ENCODE results near the gene BICD2.

BICD2 gene

DNA sequence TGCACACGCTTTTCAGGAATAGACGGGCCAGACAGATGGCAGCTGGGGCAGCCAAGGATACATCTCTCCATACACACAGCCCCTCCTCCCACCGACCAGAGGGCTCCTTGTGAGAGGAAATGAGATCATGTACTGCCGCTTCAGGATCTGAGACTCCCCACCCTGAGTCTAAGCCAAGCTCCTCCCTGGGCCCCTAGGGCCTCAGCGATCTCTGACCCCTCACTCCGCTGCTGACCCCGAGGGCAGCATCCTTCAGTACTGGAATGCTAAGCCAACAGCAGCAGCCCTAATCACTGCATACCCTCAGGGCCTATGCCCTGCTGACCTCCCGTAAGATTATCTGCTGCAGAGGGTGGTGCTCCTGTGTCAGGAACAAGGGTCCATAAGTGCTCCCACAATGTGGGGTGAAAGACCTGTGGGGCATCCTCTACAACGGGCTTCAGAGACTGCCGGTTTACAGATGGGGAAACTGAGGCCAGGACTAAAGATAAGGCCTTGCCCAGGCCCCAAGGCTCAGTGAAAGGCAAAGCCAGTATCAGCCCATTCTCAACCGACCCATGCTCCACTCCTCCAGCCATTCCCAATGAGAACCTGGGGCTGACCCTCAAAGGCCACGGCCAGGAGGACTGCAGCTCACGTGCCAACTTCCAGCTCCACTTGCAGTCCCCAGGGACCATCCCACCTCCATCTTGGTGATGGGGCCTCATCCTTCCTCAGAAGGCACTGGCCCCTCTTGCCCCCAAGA lies 37.5 kb downstream of the BICD2 start:
- DNase-seq = peak; percentile 81 to 94

GRCh38 chr9:92726348-92726747 lies 38.3 kb downstream of the BICD2 start:
- DNase-seq = no peak

GRCh38 chr9:92725766-92726165 lies 38.9 kb downstream of the BICD2 start:
- no peak for DNase-seq

DNA sequence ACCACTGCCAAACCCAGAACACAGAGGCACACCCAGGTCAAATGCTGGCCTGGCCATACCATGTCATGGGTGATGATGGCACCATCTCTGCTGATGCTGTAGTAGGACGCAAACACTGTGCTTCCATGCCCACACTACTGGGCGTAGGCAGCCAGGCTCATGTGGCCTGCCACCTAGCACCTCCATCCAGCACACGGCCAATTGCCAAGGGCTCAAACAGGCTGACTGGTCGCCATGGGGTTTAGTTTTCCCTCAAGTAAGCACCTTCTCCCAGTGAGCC lies 39.4 kb downstream of the BICD2 start:
- no peak for DNase-seq

DNA sequence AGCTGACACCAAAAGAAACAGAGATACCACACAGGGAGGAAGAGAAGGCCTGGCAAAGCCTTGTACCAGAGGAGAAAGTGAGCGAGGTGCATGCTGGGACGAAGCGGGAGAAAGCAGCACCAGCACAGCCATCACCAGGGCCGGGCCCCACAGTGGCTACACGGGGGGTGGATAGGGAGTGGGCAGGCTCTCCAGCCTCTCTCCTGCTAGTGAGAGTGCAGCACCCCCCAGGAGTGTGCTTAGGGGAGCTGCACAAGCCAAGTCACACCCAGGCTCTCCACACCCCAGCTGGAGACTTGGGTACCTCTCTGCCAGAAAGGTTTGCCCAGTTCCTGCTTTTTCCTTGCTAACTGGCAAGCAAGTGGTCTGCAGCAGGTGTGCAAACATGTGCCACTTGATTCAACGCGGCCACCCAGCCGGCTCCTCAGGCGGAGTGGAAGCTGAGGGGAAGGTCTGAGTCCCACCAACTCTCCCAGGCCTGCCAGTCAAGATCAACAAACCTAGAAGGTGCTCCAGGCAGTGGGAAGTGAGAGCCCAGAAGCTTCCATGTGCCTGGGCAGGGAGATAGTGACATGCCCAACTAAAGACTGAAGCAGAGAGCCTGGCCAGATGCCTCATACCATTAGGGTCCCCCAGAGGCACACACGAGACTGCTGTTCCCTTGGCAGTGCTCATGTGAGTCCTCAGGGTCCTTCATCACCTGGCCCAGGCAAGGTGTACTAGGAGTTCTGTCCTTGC lies 39.9 kb downstream of the BICD2 start:
- DNase-seq = peak in 1 of 2 experiments; percentile 20

- no peak for DNase-seq
Observed at GRCh38 chr9:92723801-92724323, 40.8 kb downstream of the BICD2 start.

GRCh38 chr9:92723299-92723625 lies 41.4 kb downstream of the BICD2 start:
- no peak for DNase-seq

DNA sequence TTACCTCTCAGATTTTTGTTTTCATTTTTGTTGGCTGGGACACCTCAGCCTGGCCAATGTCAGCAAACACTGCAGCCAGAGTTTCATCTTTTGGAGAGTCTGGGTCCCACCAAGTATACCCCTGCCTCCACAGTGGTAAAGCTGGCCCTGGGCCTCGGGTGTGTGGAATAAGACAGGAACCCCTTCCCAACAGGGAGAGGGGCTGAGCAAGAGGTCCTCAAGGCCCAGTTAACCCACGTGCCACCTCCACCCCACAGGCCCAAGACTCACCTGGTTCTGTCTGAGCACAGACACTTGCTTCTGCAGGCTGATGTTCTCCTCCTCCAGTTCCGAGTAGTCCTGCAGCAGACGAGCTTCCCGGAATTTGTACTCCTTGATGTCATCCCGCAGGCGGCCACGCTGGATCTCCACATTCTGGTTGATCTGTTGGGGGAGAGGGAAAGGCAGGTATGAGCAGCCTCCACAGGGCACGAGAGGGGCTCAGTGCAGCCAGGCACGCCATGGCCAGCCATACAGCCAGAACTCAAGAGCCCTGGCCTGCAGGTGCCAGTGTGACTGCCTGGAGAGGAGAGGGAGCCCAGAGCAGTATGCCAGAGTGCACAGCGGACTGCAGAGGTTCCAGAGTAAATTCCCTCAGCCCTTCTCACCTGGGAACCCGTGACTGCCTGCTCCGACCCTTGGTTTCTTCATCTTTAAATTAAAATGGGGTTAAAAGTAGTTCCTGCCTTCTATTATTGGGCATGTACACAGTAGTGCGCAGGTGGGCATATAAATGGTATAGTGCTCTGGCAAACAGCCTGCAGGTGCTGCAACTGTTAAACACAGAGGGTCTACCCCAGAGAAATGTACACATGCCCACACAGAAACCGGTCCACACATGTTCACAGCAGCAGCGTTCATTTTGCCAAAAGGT lies 42.0 kb downstream of the BICD2 start:
- DNase-seq = no peak

DNA sequence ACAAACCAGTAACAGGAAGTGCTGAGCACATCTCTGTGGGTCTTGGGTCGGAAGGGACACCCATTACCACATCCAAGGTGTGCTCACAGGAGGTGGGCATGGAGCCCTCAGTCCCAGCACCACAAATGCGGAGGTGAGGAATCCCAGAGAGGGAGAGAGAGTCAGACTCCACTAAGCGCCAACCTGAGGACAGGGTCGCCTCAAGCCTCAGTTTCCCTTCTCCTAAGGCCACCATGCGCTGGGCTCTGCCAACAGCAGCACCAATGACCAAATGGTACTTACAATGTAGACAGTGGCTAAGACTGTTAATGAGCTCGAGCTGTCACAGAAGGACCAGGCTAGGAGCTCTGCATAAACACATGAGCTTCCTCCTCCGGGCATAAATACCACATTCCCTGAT lies 43.1 kb downstream of the BICD2 start:
- no peak for DNase-seq

GRCh38 chr9:92720807-92721535 lies 43.7 kb downstream of the BICD2 start:
- no peak for DNase-seq

GRCh38 chr9:92720209-92720765 lies 44.3 kb downstream of the BICD2 start:
- no peak for DNase-seq

GRCh38 chr9:92719028-92719647 lies 45.5 kb downstream of the BICD2 start:
- DNase-seq = no peak

DNA sequence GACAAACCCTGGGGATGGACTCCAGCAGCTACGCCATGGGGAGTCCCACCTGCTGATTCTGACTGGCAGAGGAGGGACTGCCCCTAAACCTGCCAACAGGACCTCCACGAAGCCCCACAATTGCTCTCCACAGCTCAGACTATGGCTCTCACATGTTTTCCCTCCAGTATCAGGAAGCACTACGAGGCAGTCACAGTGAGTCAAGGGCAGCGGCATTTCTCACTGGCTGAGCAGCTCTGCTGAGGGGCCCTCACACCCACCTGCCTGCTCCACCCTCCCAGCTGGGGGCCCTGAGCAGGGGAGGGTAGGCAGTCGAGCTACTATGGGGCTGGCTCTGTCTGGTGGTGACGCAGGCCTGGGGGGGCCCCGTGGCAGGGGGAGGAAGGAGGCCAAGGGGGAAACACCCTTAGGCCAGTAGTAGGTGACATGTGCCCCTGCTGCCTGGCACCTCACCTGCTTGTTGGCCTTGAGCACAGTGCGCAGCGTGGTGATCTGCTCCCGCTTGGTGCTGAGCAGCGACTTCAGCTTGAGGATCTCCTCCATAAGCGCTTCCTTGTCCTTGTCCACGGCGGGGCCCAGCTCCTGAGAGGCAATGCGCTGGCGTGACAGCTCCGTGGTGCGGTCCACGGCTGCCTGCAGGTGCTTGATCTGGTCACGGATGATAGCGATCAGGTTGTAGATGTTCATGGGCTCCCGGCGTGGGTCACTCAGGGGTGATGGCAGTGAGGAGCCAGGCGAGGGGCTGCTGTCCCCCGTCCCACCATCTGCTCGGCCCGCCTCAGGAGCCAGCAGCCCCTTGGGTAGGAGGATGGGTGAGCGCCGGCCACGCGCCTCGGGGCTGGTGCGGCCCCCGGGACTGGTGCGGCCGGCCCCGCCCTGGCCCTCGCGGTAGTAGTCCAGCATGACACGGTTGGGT lies 46.3 kb downstream of the BICD2 start:
- no peak for DNase-seq

DNA sequence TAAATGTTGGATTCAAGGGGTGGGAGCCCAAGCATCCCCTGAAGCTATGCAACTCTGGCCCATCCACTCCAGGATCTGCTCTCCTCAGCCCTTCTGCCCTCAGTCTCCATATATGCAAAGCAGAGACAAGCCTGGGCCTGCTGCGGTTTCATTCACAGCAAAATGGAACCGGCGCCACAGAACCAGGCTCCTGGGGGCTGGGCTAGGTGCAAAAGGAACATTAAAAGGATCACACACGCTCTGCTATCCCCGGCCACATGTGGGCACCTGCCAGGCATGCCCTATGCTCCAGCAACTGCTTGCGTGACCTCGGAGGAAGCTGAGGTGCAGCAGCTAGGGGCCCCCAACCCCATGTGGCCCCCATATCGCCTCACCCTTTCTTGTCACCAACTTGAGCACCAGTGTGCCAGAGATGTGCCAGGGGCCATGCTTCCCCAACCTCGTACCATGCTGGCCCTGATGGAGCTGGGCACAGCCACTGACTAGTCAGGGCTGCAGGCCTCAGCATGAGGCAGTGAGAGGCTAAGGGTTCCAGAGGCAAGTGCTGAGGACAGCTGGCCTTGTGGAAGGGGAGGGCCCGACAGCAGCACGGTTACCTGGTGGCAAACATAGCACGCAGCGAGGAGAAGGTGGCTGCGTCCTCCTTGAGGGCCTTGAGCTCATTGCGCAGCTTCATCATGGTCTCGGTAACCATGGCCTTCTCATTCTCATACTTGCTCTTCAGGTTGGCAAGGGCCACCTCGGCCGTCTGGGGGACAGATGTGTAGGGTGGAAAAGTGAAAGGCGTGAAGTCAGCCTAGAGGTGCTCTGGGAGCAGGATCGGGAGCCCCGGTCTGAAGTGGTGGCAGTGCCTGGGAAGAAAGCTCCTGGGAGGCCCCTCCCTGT lies 47.2 kb downstream of the BICD2 start:
- no peak for DNase-seq

GRCh38 chr9:92716557-92716956 lies 48.1 kb downstream of the BICD2 start:
- peak; percentile 44 to 65 for DNase-seq

DNA sequence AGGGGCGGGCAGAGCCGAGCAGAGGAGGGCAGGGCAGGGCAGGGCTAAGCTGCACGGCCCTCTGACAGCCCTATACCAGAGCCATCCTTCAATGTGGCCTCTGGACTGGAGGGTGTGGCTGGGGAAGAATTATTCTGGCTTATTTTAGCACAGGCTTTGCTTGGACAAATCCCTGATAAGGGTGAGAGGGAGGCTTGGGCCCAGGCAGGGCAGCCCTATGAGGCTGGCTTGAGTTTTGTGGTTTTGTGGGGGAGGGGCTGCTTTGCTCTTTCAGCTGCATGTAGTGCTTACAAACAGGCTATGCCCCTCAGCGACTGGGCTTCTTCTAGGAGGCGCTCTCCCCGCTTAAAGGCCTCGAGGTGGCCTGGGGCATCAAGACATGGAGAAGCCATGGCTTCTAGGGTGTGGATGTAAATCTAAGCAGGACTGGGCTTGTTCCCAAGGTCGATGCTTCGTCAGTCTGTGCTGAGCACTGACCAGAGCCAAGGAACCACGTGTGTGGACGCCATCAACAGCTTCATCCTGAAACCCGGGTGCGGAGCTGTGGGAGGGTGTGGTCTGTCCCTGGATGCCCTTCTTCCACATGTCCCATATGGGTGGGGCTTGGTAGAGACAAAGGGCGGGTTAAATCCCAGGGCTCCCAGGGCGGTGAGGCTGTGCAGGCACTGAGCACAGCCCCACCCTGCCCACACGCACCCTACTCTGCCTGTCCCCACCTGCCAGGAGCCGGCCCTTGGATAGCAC lies 49.0 kb downstream of the BICD2 start:
- no peak for DNase-seq

- no peak for DNase-seq
Observed at GRCh38 chr9:92714787-92715487, 49.7 kb downstream of the BICD2 start.

GRCh38 chr9:92714016-92714415 lies 50.6 kb downstream of the BICD2 start:
- DNase-seq = no peak

All from NCI-H524 (cell line).